Endothelial cell of umbilical vein (primary cell): ENCODE data around the gene RNLS.

Experiments used
- EZH2 ChIP-seq: IDR thresholded peaks from 2 replicates; pipeline ENCODE4 v1.6.1; 2012; ENCODE audit warnings: borderline replicate concordance, low read depth, mild to moderate bottlenecking, moderate library complexity, low read length, inconsistent platforms; ENCODE audit not compliant: severe bottlenecking
- FOS ChIP-seq: IDR thresholded peaks from 2 replicates; pipeline ENCODE4 v1.6.1; 2011; ENCODE audit warnings: mild to moderate bottlenecking, low read length, moderate library complexity, borderline replicate concordance; ENCODE audit not compliant: insufficient read depth
- JUN ChIP-seq: IDR thresholded peaks from 2 replicates; pipeline ENCODE4 v1.6.1; 2011; ENCODE audit warnings: borderline replicate concordance, low read depth; ENCODE audit not compliant: insufficient read length, insufficient read depth
- POLR2A ChIP-seq: IDR thresholded peaks from 2 replicates; pipeline ENCODE4 v1.6.1; 2012; ENCODE audit warnings: low read depth, mild to moderate bottlenecking, control low read depth, low read length
- POLR2AphosphoS5 ChIP-seq: IDR thresholded peaks from 2 replicates; pipeline ENCODE4 v1.6.1; 2012; ENCODE audit warnings: low read depth, mild to moderate bottlenecking, control low read depth, low read length, moderate library complexity; ENCODE audit not compliant: insufficient read depth
- TF ChIP-seq, protein P1 (sequence below), 2 donors: IDR thresholded peaks; 1 replicate in 1 of 2; 2 replicates in 1 of 2; pipeline ENCODE4 v1.5.1; 2011; ENCODE audit warnings: low read length in 2 of 2, mild to moderate bottlenecking in 2 of 2, moderate library complexity in 2 of 2, control low read depth in 1 of 2, inconsistent platforms in 1 of 2, low read depth in 1 of 2; ENCODE audit not compliant: insufficient read depth in 1 of 2; ENCODE audit errors: extremely low read depth in 1 of 2
- TF ChIP-seq, protein P2 (sequence below): IDR thresholded peaks from 2 replicates; pipeline ENCODE4 v1.6.1; 2011; ENCODE audit not compliant: insufficient read depth, insufficient read length

DNA sequence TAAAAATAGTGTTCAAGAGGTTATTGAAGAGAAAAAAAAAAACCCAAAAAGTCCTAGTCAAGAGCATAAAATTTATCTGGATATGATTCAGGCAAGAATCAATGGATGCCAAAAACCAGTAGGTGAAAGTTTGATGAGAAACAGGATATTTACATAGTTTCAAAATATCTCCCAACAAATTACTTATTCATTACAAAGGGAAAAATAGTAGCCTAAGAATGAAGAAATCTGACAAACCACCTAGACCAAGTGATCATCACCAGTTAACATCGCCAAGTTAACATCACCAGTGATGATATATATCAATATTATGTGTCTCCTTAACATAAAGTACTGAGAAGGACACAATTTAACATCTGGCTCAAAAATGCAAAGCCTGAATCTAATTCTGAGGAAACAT is 85.2 kb downstream of the RNLS start:
- TF ChIP-seq, protein P1, sequence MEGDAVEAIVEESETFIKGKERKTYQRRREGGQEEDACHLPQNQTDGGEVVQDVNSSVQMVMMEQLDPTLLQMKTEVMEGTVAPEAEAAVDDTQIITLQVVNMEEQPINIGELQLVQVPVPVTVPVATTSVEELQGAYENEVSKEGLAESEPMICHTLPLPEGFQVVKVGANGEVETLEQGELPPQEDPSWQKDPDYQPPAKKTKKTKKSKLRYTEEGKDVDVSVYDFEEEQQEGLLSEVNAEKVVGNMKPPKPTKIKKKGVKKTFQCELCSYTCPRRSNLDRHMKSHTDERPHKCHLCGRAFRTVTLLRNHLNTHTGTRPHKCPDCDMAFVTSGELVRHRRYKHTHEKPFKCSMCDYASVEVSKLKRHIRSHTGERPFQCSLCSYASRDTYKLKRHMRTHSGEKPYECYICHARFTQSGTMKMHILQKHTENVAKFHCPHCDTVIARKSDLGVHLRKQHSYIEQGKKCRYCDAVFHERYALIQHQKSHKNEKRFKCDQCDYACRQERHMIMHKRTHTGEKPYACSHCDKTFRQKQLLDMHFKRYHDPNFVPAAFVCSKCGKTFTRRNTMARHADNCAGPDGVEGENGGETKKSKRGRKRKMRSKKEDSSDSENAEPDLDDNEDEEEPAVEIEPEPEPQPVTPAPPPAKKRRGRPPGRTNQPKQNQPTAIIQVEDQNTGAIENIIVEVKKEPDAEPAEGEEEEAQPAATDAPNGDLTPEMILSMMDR (IDR thresholded peaks at IDR 0.05; ENCODE audit: extremely low read depth in 1 of 2, insufficient read depth in 1 of 2, low read depth in 1 of 2, low read length in 2 of 2) = no peak
- TF ChIP-seq POLR2A = no peak
- TF ChIP-seq POLR2AphosphoS5 = no peak
- no peak for TF ChIP-seq JUN
- TF ChIP-seq EZH2 = no peak
- TF ChIP-seq FOS = no peak
- TF ChIP-seq, protein P2, sequence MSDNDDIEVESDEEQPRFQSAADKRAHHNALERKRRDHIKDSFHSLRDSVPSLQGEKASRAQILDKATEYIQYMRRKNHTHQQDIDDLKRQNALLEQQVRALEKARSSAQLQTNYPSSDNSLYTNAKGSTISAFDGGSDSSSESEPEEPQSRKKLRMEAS = no peak
